SJSA1 (cell line): ENCODE results near the gene TNFAIP8L1. TPM values are rescaled to one million over a fixed set of nuclear protein-coding genes. Genes with fewer than 3 reads are reported as not detected.
"Not testable (repeated sequence)": the region's sequence is repeated elsewhere in the genome, so short reads cannot be mapped to it uniquely, and the experiment has no call there.

Source experiments
- DNase-seq, 2 experiments: peaks; one replicate each; pipeline ENCODE4 v3.0.0-alpha.2; 2015 to 2020; ENCODE audit warnings: low spot score in 2 of 2, low read depth in 1 of 2
- H3K27ac ChIP-seq: fragments of 250-450 bp; sonication (Bioruptor Pico); 2 replicates; pipeline ENCODE4 v1.5.1; 2020; ENCODE audit warnings: mild to moderate bottlenecking, moderate library complexity
- H3K27me3 ChIP-seq: fragments of 250-450 bp; sonication (Bioruptor Pico); replicated peaks from 2 replicates; pipeline ENCODE4 v1.5.1; 2020; ENCODE audit warnings: mild to moderate bottlenecking, moderate library complexity
- H3K36me3 ChIP-seq: fragments of 250-450 bp; sonication (Bioruptor Pico); 2 replicates; pipeline ENCODE4 v1.5.1; 2020; ENCODE audit warnings: mild to moderate bottlenecking
- H3K4me1 ChIP-seq: fragments of 250-450 bp; sonication (Bioruptor Pico); replicated peaks from 2 replicates; pipeline ENCODE4 v1.6.1; 2021; ENCODE audit warnings: mild to moderate bottlenecking
- H3K4me3 ChIP-seq: fragments of 250-450 bp; sonication (Bioruptor Pico); 2 replicates; pipeline ENCODE4 v1.5.1; 2020; ENCODE audit warnings: mild to moderate bottlenecking
- H3K9me3 ChIP-seq: fragments of 250-450 bp; sonication (Bioruptor Pico); replicated peaks from 2 replicates; pipeline ENCODE4 v1.5.1; 2020; ENCODE audit warnings: mild to moderate bottlenecking
- total RNA-seq: library from RNA; depleted of rRNA; stranded (reverse); fragments of >200 nt; shearing (Covaris generic); gene quantifications from 2 replicates; pipeline ENCODE4 v1.2.3, GENCODE V29; 2014

Gene TNFAIP8L1
- total RNA-seq, 1 experiment from 2014 or later = 5.0 TPM

DNA sequence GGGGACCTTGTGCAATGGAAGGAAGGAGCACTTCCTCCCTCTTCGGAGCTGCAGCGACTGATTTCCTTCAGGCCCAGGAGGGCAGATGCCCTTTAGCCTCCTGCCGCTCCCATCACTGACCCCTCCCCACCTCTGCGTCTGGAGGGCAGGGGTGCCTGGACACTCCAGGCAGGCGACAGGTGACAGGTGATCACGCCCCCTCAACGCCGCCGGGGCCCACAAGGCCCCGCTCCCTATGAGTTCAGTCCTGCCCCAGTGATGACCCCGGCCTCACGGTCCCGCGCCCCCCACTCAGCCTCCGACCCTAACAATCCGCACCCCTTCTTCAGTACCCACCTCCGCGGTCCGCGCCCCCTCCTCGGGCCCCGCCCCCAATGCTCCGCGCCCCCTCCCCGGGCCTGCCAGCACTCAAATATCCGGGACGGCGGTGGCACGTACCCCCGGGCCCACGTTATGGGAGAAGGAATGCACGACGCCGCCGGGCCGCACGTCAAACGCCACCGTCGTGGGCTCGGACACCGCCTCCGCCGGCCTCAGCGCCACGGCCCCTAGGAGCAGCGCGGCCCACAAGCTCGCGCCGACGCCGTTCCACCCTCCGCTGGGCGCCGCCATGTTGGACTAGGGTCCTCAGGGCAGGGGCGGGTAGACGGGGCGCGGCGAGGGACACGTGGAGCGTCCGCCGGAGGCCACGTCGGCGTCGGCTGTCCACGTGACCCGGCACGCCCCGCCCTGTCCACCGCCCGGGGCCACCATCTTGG lies 30.6 kb downstream of the TNFAIP8L1 start, which contains the start of gene MYDGF:
TSS of gene MYDGF (minus strand) at position 620 of the 758 bp plus-strand sequence. CDS start at position 612, 8 bp downstream.
- DNase-seq = peak; percentile 70 to 95
- Histone ChIP-seq H3K36me3 (peaks cover 49% of the 10 kb centered on the region), H3K4me3 (peak within 1 kb of the TSS; percentile 86), H3K9me3 (no peaks in the 10 kb centered on the region; the same call in 1 of the 2 replicates), H3K27ac (peak within 1 kb of the TSS; percentile 56), H3K27me3 (no peaks in the 10 kb centered on the region), H3K4me1 (peaks cover 14% of the 10 kb centered on the region)

DNA sequence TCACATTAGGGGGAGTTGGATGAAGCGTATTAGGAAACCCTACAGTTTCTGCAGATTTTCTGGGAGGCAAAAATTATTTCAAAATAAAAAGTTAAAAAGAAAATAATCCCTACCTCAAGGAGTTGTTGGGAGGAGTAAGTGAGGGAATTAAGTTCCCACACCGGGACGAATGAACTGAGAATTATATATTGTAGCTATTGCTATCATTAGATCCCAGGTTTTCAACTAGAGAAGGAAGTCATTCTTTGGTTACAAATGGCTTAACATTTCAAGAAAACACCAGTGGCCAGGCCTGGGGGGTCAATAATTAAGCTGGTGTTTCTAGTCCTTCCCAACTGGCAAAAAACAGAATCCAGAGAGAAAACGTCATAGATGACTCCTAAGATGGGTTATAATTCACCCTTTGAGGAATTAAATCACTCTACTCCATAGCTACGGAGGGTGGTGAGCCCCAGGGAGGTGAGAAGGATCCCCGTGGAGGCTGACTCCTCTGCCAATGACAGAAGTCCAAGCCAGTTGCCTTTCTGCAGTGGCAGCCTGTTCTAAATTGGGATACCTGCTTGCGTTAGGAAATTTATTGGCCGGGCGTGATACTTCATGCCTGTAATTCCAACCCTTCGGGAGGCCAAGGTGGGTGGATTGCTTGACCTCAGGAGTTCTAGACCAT lies 32.0 kb downstream of the TNFAIP8L1 start:
- H3K27ac ChIP-seq = no peak overlapping the region
- no peaks in the 10 kb centered on the region for H3K27me3 ChIP-seq
- peaks cover 47% of the 10 kb centered on the region for H3K36me3 ChIP-seq
- no peak overlapping the region for H3K4me3 ChIP-seq
- peaks cover 14% of the 10 kb centered on the region for H3K4me1 ChIP-seq
- no peak for DNase-seq
- H3K9me3 ChIP-seq = no peaks in the 10 kb centered on the region; the same call in 1 of the 2 replicates

- DNase-seq = no peak
- no peak overlapping the region for H3K27ac ChIP-seq
- H3K36me3 ChIP-seq = peaks cover 47% of the 10 kb centered on the region
- peaks cover 14% of the 10 kb centered on the region for H3K4me1 ChIP-seq
- no peaks in the 10 kb centered on the region; the same call in 1 of the 2 replicates for H3K9me3 ChIP-seq
- no peak overlapping the region for H3K4me3 ChIP-seq
- H3K27me3 ChIP-seq = no peaks in the 10 kb centered on the region
Observed at GRCh38 chr19:4673216-4673615, 33.9 kb downstream of the TNFAIP8L1 start.

DNA sequence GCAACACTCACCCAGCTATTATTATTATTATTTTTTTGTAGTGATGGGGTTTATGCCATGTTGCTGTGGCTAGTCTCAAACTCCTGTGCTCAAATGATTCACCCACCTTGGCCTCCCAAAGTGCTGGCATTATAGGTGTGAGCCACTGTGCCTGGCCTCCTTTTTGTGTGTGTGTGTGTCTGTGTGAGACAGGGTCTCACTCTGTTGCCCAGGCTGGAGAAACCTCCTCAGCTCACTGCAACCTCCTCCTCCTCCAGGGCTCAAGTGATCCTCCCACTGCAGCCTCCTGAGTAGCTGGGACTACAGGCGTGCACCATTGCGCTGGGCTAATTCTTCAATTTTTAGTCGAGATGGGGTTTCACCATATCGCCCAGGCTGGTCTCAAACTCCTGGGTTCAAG lies 34.4 kb downstream of the TNFAIP8L1 start:
- no peak overlapping the region for H3K27ac ChIP-seq
- H3K27me3 ChIP-seq = no peaks in the 10 kb centered on the region
- peaks cover 14% of the 10 kb centered on the region for H3K4me1 ChIP-seq
- no peak for DNase-seq
- no peak overlapping the region for H3K4me3 ChIP-seq
- peaks cover 47% of the 10 kb centered on the region for H3K36me3 ChIP-seq
- no peaks in the 10 kb centered on the region; the same call in 1 of the 2 replicates for H3K9me3 ChIP-seq

GRCh38 chr19:4675346-4675745 lies 36.0 kb downstream of the TNFAIP8L1 start:
- no peak for DNase-seq
- no peaks in the 10 kb centered on the region; the same call in 1 of the 2 replicates for H3K9me3 ChIP-seq
- H3K36me3 ChIP-seq = peaks cover 43% of the 10 kb centered on the region
- H3K27ac ChIP-seq = no peak overlapping the region
- no peaks in the 10 kb centered on the region for H3K27me3 ChIP-seq
- peaks cover 7% of the 10 kb centered on the region for H3K4me1 ChIP-seq
- H3K4me3 ChIP-seq = no peak overlapping the region

DNA sequence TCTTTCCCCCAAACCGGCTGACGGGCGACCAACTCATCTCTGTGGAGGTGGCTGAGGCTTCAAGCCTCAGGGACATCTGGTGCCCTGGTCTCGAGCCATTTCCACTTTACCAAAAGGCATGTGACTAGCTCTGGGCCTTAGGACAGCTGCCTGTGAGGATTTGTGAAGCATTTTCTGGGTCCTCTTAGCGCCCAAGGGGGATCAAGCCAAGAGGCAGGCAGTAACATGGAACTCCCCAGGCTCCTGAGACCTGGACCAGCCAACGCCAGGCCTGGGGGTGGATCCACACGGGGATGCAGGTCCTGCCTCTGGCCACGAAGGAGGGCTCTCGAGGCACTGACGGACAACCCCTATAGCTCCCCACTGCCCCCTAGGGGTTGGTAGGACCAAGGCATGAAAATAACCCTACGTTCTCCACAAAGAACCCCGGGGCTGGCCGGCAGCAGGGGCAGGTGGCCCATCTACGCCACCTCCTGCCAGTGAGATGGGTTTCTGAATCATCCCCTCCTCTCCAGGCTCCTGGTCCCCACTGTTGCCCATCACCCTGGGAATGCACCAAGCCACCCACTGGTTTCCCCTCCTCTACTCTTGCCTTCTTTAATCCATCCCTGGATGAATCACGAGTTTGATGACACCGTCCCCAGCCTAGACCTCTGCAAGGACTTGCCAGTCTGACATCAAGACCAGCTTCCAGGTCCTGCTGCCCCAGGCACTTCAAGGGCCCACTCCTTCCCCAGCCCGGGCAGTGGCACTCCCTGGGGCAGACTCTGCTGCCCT lies 37.8 kb downstream of the TNFAIP8L1 start:
- Histone ChIP-seq H3K27me3 (no peaks in the 10 kb centered on the region), H3K27ac (no peak overlapping the region), H3K4me1 (no peaks in the 10 kb centered on the region), H3K4me3 (no peak overlapping the region), H3K36me3 (peaks cover 53% of the 10 kb centered on the region), H3K9me3 (no peaks in the 10 kb centered on the region)
- peak in 1 of 2 experiments; percentile 55 for DNase-seq

GRCh38 chr19:4678881-4679790 lies 39.8 kb downstream of the TNFAIP8L1 start:
- H3K36me3 ChIP-seq = peaks cover 73% of the 10 kb centered on the region
- H3K4me1 ChIP-seq = no peaks in the 10 kb centered on the region
- no peaks in the 10 kb centered on the region for H3K27me3 ChIP-seq
- no peak overlapping the region for H3K4me3 ChIP-seq
- DNase-seq = no peak
- H3K9me3 ChIP-seq = no peaks in the 10 kb centered on the region
- H3K27ac ChIP-seq = no peak overlapping the region

- H3K4me1 ChIP-seq, H3K9me3 ChIP-seq, H3K4me3 ChIP-seq, H3K27me3 ChIP-seq, H3K27ac ChIP-seq, DNase-seq: not testable (repeated sequence)
- H3K36me3 ChIP-seq = peaks cover 82% of the 10 kb centered on the region
Observed at GRCh38 chr19:4680021-4680420, 40.7 kb downstream of the TNFAIP8L1 start.

- DNase-seq = no peak
- Histone ChIP-seq H3K36me3 (peaks cover 78% of the 10 kb centered on the region), H3K27ac (no peak overlapping the region), H3K9me3 (no peaks in the 10 kb centered on the region), H3K4me3 (no peak overlapping the region), H3K27me3 (no peaks in the 10 kb centered on the region), H3K4me1 (no peaks in the 10 kb centered on the region)
Observed at GRCh38 chr19:4682417-4683200, 43.3 kb downstream of the TNFAIP8L1 start.

DNA sequence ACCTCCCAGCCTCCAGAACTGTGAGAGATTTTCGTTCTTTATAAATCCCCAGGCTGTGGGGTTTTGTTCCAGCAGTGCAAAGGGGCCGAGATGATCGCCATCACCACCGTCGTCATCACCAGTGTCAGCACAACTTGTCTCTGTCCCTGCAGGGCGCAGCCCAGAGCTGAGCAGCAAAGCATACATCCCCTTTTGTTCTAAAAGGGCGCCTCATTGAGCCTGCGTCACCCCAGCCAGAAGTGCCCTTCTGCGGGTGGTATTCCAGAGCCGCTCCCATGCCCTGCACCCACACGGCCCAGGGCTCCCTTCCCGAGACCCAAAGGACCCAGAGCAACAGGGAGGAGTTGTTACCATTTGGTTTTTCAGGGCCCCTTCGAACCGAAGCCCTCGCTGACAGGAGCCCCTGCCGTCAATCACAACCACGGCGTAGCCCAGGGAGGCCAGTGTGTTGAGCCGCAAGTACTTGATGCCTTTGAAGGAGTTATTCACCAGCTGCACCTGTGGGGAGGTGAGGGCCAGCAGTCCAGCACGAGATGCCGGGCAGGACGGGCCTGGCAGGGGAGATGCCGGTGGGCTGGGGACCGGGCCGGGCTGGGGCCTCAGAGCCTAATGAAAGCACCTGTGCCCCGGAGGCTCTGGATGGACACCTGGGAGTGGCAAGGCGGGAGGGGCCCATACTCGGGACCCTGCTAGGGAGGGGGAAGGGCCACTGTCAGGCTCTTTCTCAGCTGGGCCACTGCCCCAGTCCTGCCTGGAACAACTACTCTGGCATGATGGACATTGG lies 45.2 kb downstream of the TNFAIP8L1 start:
- H3K4me1 ChIP-seq = no peaks in the 10 kb centered on the region
- no peak overlapping the region for H3K4me3 ChIP-seq
- no peak overlapping the region for H3K27ac ChIP-seq
- H3K36me3 ChIP-seq = peaks cover 79% of the 10 kb centered on the region
- H3K27me3 ChIP-seq = no peaks in the 10 kb centered on the region
- no peak for DNase-seq
- H3K9me3 ChIP-seq = no peaks in the 10 kb centered on the region

- Histone ChIP-seq H3K27me3 (no peaks in the 10 kb centered on the region), H3K4me3 (no peak overlapping the region), H3K27ac (no peak overlapping the region), H3K4me1 (no peaks in the 10 kb centered on the region), H3K36me3 (peaks cover 86% of the 10 kb centered on the region), H3K9me3 (no peaks in the 10 kb centered on the region)
- no peak for DNase-seq
Observed at GRCh38 chr19:4686700-4687099, 47.4 kb downstream of the TNFAIP8L1 start.

- no peaks in the 10 kb centered on the region for H3K4me1 ChIP-seq
- H3K27me3 ChIP-seq = no peaks in the 10 kb centered on the region
- peaks cover 87% of the 10 kb centered on the region for H3K36me3 ChIP-seq
- H3K9me3 ChIP-seq = no peaks in the 10 kb centered on the region
- no peak for DNase-seq
- H3K27ac ChIP-seq = no peak overlapping the region
- H3K4me3 ChIP-seq = no peak overlapping the region
Observed at GRCh38 chr19:4687396-4687795, 48.1 kb downstream of the TNFAIP8L1 start.
